Measurements from ENCODE around the gene IQCH.

IQCH gene

GRCh38 chr15:67403428-67404154, 149.0 kb downstream of the IQCH start:
- no peaks in the 10 kb centered on the region for H3K4me1 ChIP-seq (ENCODE audit: control insufficient read depth in 2 of 2, insufficient read depth in 2 of 2, low read length in 2 of 2)
- no peak overlapping the region for H3K27ac ChIP-seq (ENCODE audit: low read depth in 2 of 2, low read length in 2 of 2)
- no peak overlapping the region for H3K4me3 ChIP-seq (ENCODE audit: low read length in 2 of 2)
- no peaks in the 10 kb centered on the region for H3K27me3 ChIP-seq (ENCODE audit: control insufficient read depth in 2 of 2, insufficient read depth in 2 of 2, low read length in 2 of 2)
- no peaks in the 10 kb centered on the region for H3K36me3 ChIP-seq (ENCODE audit: control insufficient read depth in 2 of 2, insufficient read depth in 2 of 2, low read length in 2 of 2)
- no peak overlapping the region for H3K9ac ChIP-seq (ENCODE audit: low read depth in 1 of 2, low read length in 2 of 2)
- H3K9me3 ChIP-seq (ENCODE audit: control insufficient read depth in 2 of 2, low read length in 2 of 2), result no peaks in the 10 kb centered on the region

GRCh38 chr15:67405208-67406191, 150.9 kb downstream of the IQCH start:
- no peak overlapping the region for H3K4me3 ChIP-seq (ENCODE audit: low read length in 2 of 2)
- H3K27ac ChIP-seq (ENCODE audit: low read depth in 2 of 2, low read length in 2 of 2), result no peak overlapping the region
- no peaks in the 10 kb centered on the region for H3K4me1 ChIP-seq (ENCODE audit: control insufficient read depth in 2 of 2, insufficient read depth in 2 of 2, low read length in 2 of 2)
- H3K36me3 ChIP-seq (ENCODE audit: control insufficient read depth in 2 of 2, insufficient read depth in 2 of 2, low read length in 2 of 2), result no peaks in the 10 kb centered on the region
- H3K9me3 ChIP-seq (ENCODE audit: control insufficient read depth in 2 of 2, low read length in 2 of 2), result no peaks in the 10 kb centered on the region
- no peak overlapping the region for H3K9ac ChIP-seq (ENCODE audit: low read depth in 1 of 2, low read length in 2 of 2)
- no peaks in the 10 kb centered on the region for H3K27me3 ChIP-seq (ENCODE audit: control insufficient read depth in 2 of 2, insufficient read depth in 2 of 2, low read length in 2 of 2)

DNA sequence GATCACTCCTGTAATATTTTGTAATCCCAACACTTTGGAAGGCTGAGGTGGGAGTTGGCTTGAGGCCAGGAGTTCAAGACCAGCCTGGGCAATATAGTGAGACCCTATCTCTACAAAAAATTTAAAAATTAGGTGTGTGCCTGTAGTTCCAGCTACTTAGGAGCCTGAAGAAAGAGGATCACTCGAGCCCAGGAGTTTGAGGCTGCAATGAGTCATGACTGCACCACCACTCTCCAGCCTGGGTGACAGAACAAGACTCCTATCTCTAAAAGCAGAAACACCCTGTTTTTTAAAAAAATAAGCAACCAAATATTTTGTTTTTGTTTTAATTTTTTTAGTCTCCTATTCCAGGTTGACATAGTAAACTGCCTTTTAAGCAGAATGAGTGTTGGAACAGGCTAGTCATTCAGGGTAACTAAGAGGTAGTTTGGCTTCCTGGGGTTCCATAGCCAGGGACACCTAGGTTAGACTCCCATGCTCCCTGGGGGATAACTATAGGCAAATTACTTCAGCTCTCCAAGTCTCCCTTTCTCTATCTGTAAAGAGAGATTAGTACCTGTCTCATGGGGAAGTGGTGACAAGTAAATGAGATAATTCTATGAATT, 151.8 kb downstream of the IQCH start:
- Histone ChIP-seq H3K36me3 (ENCODE audit: control insufficient read depth in 2 of 2, insufficient read depth in 2 of 2, low read length in 2 of 2) (no peaks in the 10 kb centered on the region), H3K4me1 (ENCODE audit: control insufficient read depth in 2 of 2, insufficient read depth in 2 of 2, low read length in 2 of 2) (no peaks in the 10 kb centered on the region), H3K9ac (ENCODE audit: low read depth in 1 of 2, low read length in 2 of 2) (no peak overlapping the region), H3K4me3 (ENCODE audit: low read length in 2 of 2) (no peak overlapping the region), H3K27ac (ENCODE audit: low read depth in 2 of 2, low read length in 2 of 2) (no peak overlapping the region), H3K9me3 (ENCODE audit: control insufficient read depth in 2 of 2, low read length in 2 of 2) (no peaks in the 10 kb centered on the region), H3K27me3 (ENCODE audit: control insufficient read depth in 2 of 2, insufficient read depth in 2 of 2, low read length in 2 of 2) (no peaks in the 10 kb centered on the region)

DNA sequence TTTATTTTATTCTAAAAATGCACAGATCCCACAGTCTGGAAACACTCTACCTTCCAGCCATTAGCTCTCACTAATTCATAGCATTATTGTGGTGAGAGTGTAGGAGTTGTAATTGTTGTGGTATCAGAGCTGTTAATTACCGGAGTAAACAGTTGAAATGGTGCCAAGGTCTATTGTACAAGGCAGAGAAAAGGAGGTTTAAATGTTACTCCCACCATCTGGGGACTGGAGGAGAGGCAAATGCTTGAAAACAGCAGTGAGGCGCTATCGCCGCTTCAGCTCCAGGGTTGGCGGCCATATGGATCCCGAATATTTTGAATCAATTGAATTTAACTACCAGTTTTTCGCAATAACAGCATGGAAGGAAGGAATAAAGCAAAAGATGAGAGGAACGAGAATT, 153.2 kb downstream of the IQCH start:
- H3K27me3 ChIP-seq (ENCODE audit: control insufficient read depth in 2 of 2, insufficient read depth in 2 of 2, low read length in 2 of 2), result no peaks in the 10 kb centered on the region
- no peak overlapping the region for H3K4me3 ChIP-seq (ENCODE audit: low read length in 2 of 2)
- H3K9ac ChIP-seq (ENCODE audit: low read depth in 1 of 2, low read length in 2 of 2), result no peak overlapping the region
- no peaks in the 10 kb centered on the region for H3K4me1 ChIP-seq (ENCODE audit: control insufficient read depth in 2 of 2, insufficient read depth in 2 of 2, low read length in 2 of 2)
- H3K9me3 ChIP-seq (ENCODE audit: control insufficient read depth in 2 of 2, low read length in 2 of 2), result no peaks in the 10 kb centered on the region
- no peak overlapping the region for H3K27ac ChIP-seq (ENCODE audit: low read depth in 2 of 2, low read length in 2 of 2)
- no peaks in the 10 kb centered on the region for H3K36me3 ChIP-seq (ENCODE audit: control insufficient read depth in 2 of 2, insufficient read depth in 2 of 2, low read length in 2 of 2)

- H3K27ac ChIP-seq (ENCODE audit: low read depth in 2 of 2, low read length in 2 of 2), result no peak overlapping the region
- no peaks in the 10 kb centered on the region for H3K4me1 ChIP-seq (ENCODE audit: control insufficient read depth in 2 of 2, insufficient read depth in 2 of 2, low read length in 2 of 2)
- H3K9ac ChIP-seq (ENCODE audit: low read depth in 1 of 2, low read length in 2 of 2), result no peak overlapping the region
- no peaks in the 10 kb centered on the region for H3K27me3 ChIP-seq (ENCODE audit: control insufficient read depth in 2 of 2, insufficient read depth in 2 of 2, low read length in 2 of 2)
- H3K4me3 ChIP-seq (ENCODE audit: low read length in 2 of 2), result no peak overlapping the region
- no peaks in the 10 kb centered on the region for H3K36me3 ChIP-seq (ENCODE audit: control insufficient read depth in 2 of 2, insufficient read depth in 2 of 2, low read length in 2 of 2)
- no peaks in the 10 kb centered on the region for H3K9me3 ChIP-seq (ENCODE audit: control insufficient read depth in 2 of 2, low read length in 2 of 2)
These were observed 154.6 kb downstream of the IQCH start for GRCh38 chr15:67409175-67409574.

DNA sequence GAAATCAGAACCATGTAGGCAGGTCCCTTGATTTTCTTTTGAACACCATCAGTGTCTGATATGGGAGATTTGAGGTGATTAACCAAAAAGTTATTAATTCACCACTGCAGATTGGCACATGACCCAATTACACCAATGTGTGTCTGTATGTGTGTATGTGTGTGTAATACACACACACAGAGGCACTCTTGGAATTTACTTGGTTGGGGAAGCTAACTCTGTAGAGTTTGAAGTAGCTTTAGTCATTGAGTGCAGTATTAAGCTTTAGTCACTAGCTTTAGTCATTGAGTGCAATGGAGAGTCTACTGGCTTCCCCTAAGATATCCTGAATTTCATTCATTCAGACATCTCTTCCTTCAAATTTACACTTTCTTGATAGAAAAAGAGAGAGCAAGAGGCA, 156.9 kb downstream of the IQCH start:
- H3K27ac ChIP-seq (ENCODE audit: low read depth in 2 of 2, low read length in 2 of 2), result no peak overlapping the region
- no peaks in the 10 kb centered on the region for H3K27me3 ChIP-seq (ENCODE audit: control insufficient read depth in 2 of 2, insufficient read depth in 2 of 2, low read length in 2 of 2)
- no peak overlapping the region for H3K4me3 ChIP-seq (ENCODE audit: low read length in 2 of 2)
- H3K4me1 ChIP-seq (ENCODE audit: control insufficient read depth in 2 of 2, insufficient read depth in 2 of 2, low read length in 2 of 2), result no peaks in the 10 kb centered on the region
- no peak overlapping the region for H3K9ac ChIP-seq (ENCODE audit: low read depth in 1 of 2, low read length in 2 of 2)
- no peaks in the 10 kb centered on the region for H3K9me3 ChIP-seq (ENCODE audit: control insufficient read depth in 2 of 2, low read length in 2 of 2)
- no peaks in the 10 kb centered on the region for H3K36me3 ChIP-seq (ENCODE audit: control insufficient read depth in 2 of 2, insufficient read depth in 2 of 2, low read length in 2 of 2)

DNA sequence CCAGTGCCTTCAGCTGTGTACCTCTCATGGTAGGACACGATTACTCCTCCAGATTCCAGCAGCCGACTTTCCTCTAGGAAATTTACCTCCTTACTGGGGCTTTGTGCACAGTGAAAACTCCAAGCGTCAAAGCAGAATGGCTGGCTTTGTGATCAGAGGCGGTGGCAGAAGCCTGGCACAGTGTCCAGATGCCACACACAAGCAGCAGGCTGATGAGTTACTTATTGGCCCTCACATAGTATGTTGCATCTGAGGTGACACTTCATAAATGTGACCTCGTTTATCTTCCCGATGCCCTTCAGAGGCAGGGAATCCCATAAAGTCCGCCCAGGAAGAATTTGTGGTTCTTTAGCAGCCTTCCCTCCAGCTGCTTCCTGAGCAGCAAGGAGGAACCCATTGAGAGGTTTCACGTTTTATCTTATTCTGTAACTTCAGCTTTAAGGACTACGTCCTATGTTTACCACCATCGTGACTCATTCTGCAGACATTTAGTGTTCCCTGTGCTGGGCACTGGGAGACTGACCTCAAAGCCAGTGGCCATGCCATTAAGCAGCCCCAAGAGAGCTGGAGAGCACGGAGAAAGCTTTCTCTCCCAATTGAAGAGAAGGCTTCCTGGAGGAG, 159.3 kb downstream of the IQCH start:
- H3K4me3 ChIP-seq (ENCODE audit: low read length in 2 of 2), result no peak overlapping the region
- no peaks in the 10 kb centered on the region for H3K4me1 ChIP-seq (ENCODE audit: control insufficient read depth in 2 of 2, insufficient read depth in 2 of 2, low read length in 2 of 2)
- no peaks in the 10 kb centered on the region for H3K27me3 ChIP-seq (ENCODE audit: control insufficient read depth in 2 of 2, insufficient read depth in 2 of 2, low read length in 2 of 2)
- H3K9me3 ChIP-seq (ENCODE audit: control insufficient read depth in 2 of 2, low read length in 2 of 2), result no peaks in the 10 kb centered on the region
- H3K36me3 ChIP-seq (ENCODE audit: control insufficient read depth in 2 of 2, insufficient read depth in 2 of 2, low read length in 2 of 2), result no peaks in the 10 kb centered on the region
- H3K9ac ChIP-seq (ENCODE audit: low read depth in 1 of 2, low read length in 2 of 2), result no peak overlapping the region
- H3K27ac ChIP-seq (ENCODE audit: low read depth in 2 of 2, low read length in 2 of 2), result no peak overlapping the region

GRCh38 chr15:67415181-67415580, 160.6 kb downstream of the IQCH start:
- Histone ChIP-seq H3K9ac (ENCODE audit: low read depth in 1 of 2, low read length in 2 of 2) (no peak overlapping the region), H3K27ac (ENCODE audit: low read depth in 2 of 2, low read length in 2 of 2) (no peak overlapping the region), H3K4me1 (ENCODE audit: control insufficient read depth in 2 of 2, insufficient read depth in 2 of 2, low read length in 2 of 2) (no peaks in the 10 kb centered on the region), H3K9me3 (ENCODE audit: control insufficient read depth in 2 of 2, low read length in 2 of 2) (no peaks in the 10 kb centered on the region), H3K36me3 (ENCODE audit: control insufficient read depth in 2 of 2, insufficient read depth in 2 of 2, low read length in 2 of 2) (no peaks in the 10 kb centered on the region), H3K27me3 (ENCODE audit: control insufficient read depth in 2 of 2, insufficient read depth in 2 of 2, low read length in 2 of 2) (no peaks in the 10 kb centered on the region), H3K4me3 (ENCODE audit: low read length in 2 of 2) (no peak overlapping the region)

DNA sequence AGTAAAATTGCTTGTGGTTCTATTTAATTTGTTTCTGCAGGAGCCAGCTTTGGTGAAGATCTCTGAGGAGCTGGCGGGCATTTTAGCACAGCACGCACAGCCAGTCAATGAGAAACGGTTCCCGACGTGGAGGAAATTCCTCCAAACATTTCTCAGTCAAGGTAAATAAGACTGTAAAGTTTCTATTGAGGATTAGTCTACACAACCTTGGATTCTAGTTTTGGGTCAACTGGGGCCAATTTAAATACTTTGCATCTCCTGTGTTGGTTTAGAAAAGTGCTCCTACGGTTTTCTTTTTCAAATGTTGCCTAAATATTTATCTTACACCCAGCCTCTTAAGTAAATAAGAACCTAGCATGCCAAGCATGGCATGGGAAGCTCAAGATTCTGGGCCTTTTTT, 162.3 kb downstream of the IQCH start:
- Histone ChIP-seq H3K4me1 (ENCODE audit: control insufficient read depth in 2 of 2, insufficient read depth in 2 of 2, low read length in 2 of 2) (no peaks in the 10 kb centered on the region), H3K27ac (ENCODE audit: low read depth in 2 of 2, low read length in 2 of 2) (no peak overlapping the region), H3K9me3 (ENCODE audit: control insufficient read depth in 2 of 2, low read length in 2 of 2) (no peaks in the 10 kb centered on the region), H3K36me3 (ENCODE audit: control insufficient read depth in 2 of 2, insufficient read depth in 2 of 2, low read length in 2 of 2) (no peaks in the 10 kb centered on the region), H3K9ac (ENCODE audit: low read depth in 1 of 2, low read length in 2 of 2) (no peak overlapping the region), H3K27me3 (ENCODE audit: control insufficient read depth in 2 of 2, insufficient read depth in 2 of 2, low read length in 2 of 2) (no peaks in the 10 kb centered on the region), H3K4me3 (ENCODE audit: low read length in 2 of 2) (no peak overlapping the region)

DNA sequence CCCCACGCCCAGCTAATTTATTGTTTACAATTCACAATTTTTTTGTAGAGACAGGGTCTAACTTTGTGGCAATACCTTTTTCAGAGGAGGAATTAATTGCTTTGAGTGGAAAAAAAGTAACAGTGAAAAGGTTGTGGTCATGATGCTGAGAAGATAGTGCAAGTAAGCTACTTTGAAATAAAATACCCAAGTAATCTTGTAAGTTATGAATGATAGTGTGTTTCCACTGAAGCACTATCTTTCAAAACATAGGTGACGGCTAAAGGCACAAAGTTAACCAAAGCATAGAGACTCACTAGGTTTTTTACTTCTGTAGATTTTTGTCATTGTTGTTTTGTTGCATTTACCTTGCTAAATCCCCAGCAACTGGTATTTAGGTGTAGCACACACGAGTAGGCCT, 165.1 kb downstream of the IQCH start:
- Histone ChIP-seq H3K9ac (ENCODE audit: low read depth in 1 of 2, low read length in 2 of 2) (no peak overlapping the region), H3K27ac (ENCODE audit: low read depth in 2 of 2, low read length in 2 of 2) (no peak overlapping the region), H3K9me3 (ENCODE audit: control insufficient read depth in 2 of 2, low read length in 2 of 2) (no peaks in the 10 kb centered on the region), H3K4me1 (ENCODE audit: control insufficient read depth in 2 of 2, insufficient read depth in 2 of 2, low read length in 2 of 2) (no peaks in the 10 kb centered on the region), H3K36me3 (ENCODE audit: control insufficient read depth in 2 of 2, insufficient read depth in 2 of 2, low read length in 2 of 2) (no peaks in the 10 kb centered on the region), H3K27me3 (ENCODE audit: control insufficient read depth in 2 of 2, insufficient read depth in 2 of 2, low read length in 2 of 2) (no peaks in the 10 kb centered on the region), H3K4me3 (ENCODE audit: low read length in 2 of 2) (no peak overlapping the region)
